ENCODE data around the gene CTSE. TPM values are rescaled to one million over a fixed set of nuclear protein-coding genes. Genes with fewer than 3 reads are reported as not detected.

Gene CTSE
- total and polyA plus RNA-seq, 2 of the 13 experiments (the other 11 are each of a cell fraction or from before 2014, with no cell fraction given): 0.50 to 0.69 TPM

GRCh38 chr1:205976036-205976435, 47.7 kb downstream of the CTSE start:
- H3K9me3 ChIP-seq (ENCODE audit: low read length): no peaks in the 10 kb centered on the region
- no peaks in the 10 kb centered on the region for H3K79me2 ChIP-seq (ENCODE audit: insufficient read depth, low read length)
- CTCF ChIA-PET (ENCODE audit: low intra/inter-chr PET ratio, low total read pairs): interaction anchor here (2.7 kb wide), 1 partner anchor 57 kb away, joined by 59 read pairs; no protein-coding TSS in a partner anchor
- WGBS (ENCODE audit: low lambda C conversion rate): 0% methylated on average over 1 of the region's 4 CpGs
- ATAC-seq: no peak
- BruUV-seq (replicated peaks): no TSS peak
- in situ Hi-C loops (cut with HindIII; ENCODE audit: extremely low pct_ligation_motif_present, low pct_unique_long_range_greater_than_20kb): no loop called here
- no peak for FAIRE-seq
- no peak overlapping the region for H3K4me2 ChIP-seq (ENCODE audit: low read depth, low read length)
- no peak overlapping the region for H3K4me3 ChIP-seq (replicated peaks in 1 of 3; ENCODE audit: insufficient read depth in 1 of 3, low read depth in 2 of 3, low read length in 3 of 3)
- no peaks in the 10 kb centered on the region; a peak in 1 of 5 replicates for H3K36me3 ChIP-seq (replicated peaks in 1 of 2; ENCODE audit: control insufficient read depth in 1 of 2, insufficient read depth in 2 of 2, low read length in 2 of 2)
- POLR2A ChIA-PET: no interaction called here
- H3K27me3 ChIP-seq (ENCODE audit: control insufficient read depth in 1 of 2, insufficient read depth in 2 of 2, low read length in 2 of 2): peaks cover 3 to 12% of the 10 kb centered on the region in 2 experiments; a peak in 3 of 5 replicates
- no peak overlapping the region for H3K27ac ChIP-seq (ENCODE audit: extremely low read length, insufficient read depth, low read length)
- intact Hi-C loops (cut with micrococcal nuclease; ENCODE audit: unreplicated experiment): no loop called here
- no peaks in the 10 kb centered on the region for H4K20me1 ChIP-seq (ENCODE audit: insufficient read depth, low read length)
- no peak for DNase-seq (ENCODE audit: low spot score)
- H3K9ac ChIP-seq (ENCODE audit: insufficient read depth, low read depth, low read length): no peak overlapping the region
- peaks cover 13% of the 10 kb centered on the region for H3K4me1 ChIP-seq (ENCODE audit: insufficient read depth, low read length)
- no peak for TF ChIP-seq ZFP41 (CRISPR knock-in tag; IDR thresholded peaks at IDR 0.05; ENCODE audit: borderline replicate concordance)
- TF ChIP-seq RFXAP (CRISPR knock-in tag; IDR thresholded peaks at IDR 0.05; ENCODE audit: borderline replicate concordance): no peak
- TF ChIP-seq ZNF235 (CRISPR knock-in tag; IDR thresholded peaks at IDR 0.05; ENCODE audit: borderline replicate concordance): no peak
- TF ChIP-seq SOX13 (IDR thresholded peaks at IDR 0.05): no peak
- no peak for TF ChIP-seq SOX13 (CRISPR knock-in tag; conservative IDR thresholded peaks at IDR 0.05 in 1 of 2, IDR thresholded peaks at IDR 0.05 in 1 of 2)
- TF ChIP-seq ZNF616 (CRISPR knock-in tag; IDR thresholded peaks at IDR 0.05; ENCODE audit: low read depth): no peak
- TF ChIP-seq NR2F6 (IDR thresholded peaks at IDR 0.05): no peak
- TF ChIP-seq NR2F6 (CRISPR knock-in tag; IDR thresholded peaks at IDR 0.05): no peak
- TF ChIP-seq ZNF253 (CRISPR knock-in tag; IDR thresholded peaks at IDR 0.05; ENCODE audit: borderline replicate concordance): no peak
- TF ChIP-seq KMT2A (CRISPR knock-in tag; IDR thresholded peaks at IDR 0.05): no peak
- H2AFZ ChIP-seq (ENCODE audit: low read length): no peak overlapping the region

Measured in HepG2 (cell line).